CD4-positive, alpha-beta T cell treated with Interleukin-21 for 1 hour (primary cell): ENCODE data around the gene THTPA.
"Not testable (repeated sequence)": the region's sequence is repeated elsewhere in the genome, so short reads cannot be mapped to it uniquely, and the experiment has no call there.

Experiments used
- DNase-seq: peaks from one replicate; pipeline ENCODE4 v3.0.0-alpha.2; 2020

The THTPA gene

GRCh38 chr14:23568600-23569331 is 12.7 kb downstream of the THTPA start:
- DNase-seq: no peak

GRCh38 chr14:23569443-23570151 is 13.5 kb downstream of the THTPA start:
- no peak for DNase-seq

DNA sequence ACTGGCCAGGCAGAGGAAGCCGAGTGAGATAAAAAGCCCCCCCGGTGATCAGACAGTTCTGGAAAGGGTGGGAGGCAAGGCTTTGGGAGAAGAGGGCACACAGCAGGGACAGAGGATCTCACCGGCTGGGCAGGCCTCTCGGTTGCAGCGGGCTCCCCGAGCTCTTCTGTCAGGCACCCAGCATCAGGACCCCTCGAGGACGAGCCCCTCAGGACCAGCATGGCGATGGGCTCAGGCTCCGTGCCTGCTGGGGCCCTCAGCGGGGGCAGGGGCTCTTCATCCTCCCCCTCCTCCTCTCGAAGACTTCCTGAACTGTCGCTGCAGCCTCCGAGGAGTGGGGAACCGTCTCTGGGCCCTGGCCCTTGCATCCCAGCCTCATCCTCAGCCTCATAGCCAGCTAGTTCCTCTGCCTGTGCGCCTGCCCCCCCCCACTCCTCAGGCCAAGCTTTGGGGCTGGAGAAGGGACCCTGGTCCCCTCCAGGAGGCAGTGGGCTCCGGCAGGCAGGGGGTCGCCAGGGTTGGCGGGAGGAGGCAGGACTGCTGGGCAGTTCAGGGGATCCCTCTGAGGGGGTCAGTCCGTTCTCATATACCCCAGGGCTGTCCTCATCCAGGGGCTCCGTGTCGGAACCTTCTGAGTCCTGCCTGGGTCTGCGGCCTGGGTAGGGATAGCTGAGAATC is 14.9 kb downstream of the THTPA start:
- no peak for DNase-seq

- DNase-seq: no peak
Observed at GRCh38 chr14:23571701-23572523, 15.8 kb downstream of the THTPA start.

DNA sequence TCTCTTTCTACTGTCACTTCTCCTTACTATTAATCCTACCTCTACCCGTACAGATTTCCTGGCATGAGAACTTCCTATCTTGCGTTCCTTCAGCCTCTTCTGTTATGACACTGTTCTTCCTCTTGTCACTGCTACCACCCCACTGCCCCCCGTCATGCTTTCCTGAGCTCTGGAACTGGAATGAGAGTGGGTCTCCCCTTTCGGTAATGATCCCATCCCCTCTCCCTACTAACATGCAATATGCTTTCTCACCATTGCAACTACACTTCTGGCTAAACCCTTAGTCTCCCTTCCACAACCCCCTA is 16.4 kb downstream of the THTPA start:
- DNase-seq: no peak

DNA sequence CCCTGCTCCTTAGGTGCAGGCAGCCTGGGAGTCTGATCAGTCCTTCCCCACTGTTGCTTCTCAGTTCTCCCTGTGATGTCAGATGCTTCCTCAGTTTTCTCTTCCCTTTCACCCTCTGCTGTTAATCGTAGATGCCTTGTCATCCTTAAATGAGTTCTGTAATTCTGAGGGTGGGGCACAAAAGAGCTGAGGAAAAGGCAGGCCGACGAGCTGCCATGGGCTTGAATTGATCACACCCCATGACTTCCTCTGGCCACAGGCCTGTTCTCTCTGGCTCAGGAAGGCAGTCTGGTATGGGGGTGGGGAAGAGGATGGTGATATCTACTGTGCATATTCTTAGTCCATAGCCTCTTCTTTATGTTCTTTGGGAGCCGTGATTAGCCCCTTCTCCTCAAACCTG is 16.8 kb downstream of the THTPA start:
- no peak for DNase-seq

DNA sequence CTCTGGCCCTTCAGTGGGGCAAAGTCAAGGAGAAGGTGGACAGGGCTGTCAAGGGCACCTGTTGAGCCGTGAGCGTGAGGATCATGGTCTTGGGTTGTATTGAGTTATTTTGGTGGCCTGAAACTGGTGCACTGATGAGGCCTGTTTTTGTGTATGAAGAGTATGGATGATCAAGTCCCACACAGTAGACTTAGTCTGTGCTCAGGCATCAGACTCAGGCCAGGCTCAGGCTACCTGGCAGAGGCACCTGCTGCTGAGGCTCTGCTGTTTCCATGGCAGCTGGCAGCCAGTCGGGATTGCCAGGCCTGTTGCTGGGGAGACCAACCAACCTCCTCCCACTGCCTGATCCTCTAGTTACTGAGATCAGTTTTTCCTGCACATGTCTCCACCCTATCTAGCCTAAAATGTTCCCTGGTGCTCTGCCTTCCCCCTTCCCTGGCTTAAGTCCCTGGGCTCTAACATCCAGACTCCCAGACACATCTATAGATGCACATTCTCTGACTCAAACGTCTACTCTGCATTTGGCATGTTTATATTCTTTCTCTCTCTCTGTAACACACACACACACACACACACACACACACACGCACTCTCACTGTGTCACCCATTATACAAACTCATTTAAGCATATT is 17.4 kb downstream of the THTPA start:
- DNase-seq: no peak

DNA sequence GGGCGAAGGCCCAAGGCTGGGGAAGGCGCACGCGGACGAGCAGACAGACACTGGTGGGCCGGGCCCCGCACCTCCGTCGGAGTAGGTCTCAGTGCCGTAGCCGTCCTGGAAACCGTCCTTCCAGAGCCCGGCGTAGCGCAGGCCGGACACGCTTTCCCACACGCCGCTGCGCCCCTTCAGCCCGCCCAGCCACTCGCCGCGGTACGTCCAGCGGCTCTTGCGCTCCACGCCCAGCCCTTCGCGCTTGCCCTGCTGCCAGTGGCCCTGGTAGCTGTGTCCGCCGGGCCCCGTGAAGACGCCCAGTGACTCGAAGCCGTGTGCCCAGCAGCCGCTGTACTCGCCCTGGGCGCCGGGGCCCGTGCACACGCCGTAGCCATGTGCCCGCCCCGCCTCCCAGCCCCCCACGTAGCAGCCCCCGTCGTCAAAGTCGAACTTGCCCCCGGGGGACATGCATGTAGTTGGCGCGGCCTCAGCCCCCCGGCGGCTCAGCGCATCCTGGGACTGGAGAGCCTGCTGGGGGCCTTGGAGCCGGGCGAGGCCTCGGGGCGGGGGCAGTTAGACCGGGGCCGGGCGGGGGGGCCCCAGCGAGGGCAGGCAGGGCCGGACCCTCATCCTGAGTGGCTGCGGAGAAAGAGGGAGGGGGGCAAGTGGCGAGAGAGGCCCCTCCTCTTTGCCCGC is 21.1 kb downstream of the THTPA start:
- DNase-seq: no peak

DNA sequence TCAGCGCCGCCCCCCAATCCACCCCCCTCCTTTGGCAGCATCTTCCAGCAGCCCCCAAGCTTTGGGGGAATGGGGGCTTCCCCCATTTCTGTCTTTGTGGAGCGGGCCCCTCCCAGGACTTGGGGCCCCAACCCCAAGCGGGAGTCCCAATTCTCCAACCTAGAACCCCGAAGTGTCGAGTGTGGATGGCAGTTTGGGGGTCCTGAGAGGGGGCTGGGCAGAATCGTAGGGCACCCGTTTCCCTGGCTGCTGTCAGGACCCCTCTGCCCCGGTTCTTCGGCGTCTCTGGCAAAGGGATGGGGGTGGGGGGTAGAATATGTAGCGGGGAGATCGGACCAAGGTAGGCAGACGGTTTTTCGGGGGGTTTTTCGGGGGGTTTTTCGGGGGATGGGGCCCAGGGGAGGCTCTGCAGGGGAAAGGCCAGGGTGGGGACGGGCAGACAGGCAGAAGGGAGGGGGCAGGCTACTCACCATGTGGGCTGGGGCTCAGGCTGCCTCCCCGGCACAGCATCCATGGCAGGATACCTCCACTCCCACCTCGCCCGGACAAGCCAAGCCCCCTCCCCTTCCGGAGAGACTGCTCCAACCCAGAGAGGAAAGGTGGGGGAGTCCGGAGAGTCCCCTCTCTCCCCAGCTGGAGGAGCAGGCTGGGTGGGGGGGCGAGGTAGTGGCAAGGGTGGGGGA is 21.8 kb downstream of the THTPA start:
- no peak for DNase-seq

DNA sequence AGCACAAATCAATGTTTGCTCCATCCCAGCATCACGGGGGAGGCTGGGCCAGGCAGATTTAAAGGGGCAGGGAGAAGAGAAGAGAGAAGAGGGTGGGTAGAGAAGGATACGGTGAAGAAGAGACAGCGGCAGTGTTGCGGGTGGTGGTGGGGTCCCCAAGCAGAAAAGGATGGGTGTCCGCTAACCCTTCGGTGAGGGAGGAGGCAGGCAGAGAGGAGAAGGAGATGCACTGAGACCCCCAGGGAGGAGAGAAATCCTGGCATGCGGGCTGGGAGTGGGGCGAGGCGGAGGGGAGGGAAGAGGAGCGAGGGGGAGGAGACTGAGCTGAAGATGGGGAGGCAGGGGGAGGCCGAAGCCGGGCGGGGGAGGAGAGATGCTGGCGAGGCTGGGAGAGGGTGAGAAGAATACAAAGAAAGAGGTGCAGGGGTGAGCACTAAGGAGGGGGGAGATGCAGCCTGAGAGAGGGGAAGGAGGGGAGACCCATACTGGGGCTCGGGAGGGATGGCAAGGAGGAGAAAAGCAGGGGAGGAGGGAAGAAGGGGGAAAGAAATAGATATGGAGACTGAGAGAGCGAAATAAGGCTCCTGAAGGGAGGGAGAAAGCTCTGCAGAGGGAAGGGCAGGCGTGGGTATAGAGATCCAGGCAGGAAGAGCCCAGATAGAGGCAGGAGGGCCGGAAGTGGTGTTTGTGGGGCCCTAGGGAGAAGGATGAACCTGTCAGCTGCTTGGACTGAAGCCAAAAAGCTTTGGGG is 22.7 kb downstream of the THTPA start, which contains the start of gene JPH4:
JPH4 (minus strand) TSS at position 231 of the 751 bp plus-strand sequence. CDS start 1,337 bp downstream, outside the sequence.
- no peak for DNase-seq

- no peak for DNase-seq
Observed at GRCh38 chr14:23579311-23579630, 23.2 kb downstream of the THTPA start.

- DNase-seq: no peak
Observed at GRCh38 chr14:23579739-23580138, 23.7 kb downstream of the THTPA start.

GRCh38 chr14:23580152-23580926 is 24.3 kb downstream of the THTPA start:
- no peak for DNase-seq

DNA sequence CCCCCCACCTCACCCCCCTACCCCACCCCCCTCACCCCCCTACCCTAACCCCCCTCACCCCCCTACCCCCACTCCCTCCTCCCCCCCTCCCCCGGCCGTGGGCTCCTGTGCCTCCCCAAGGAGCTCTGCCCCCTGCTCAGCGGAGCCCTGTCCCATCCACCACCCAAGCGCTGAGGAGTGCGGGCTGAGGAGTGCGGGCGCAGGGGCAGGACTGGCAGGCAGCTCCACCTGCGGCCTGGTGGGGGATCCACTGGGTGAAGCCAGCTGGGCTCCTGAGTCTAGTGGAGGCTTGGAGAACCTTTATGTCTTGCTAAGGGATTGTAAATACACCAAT is 24.8 kb downstream of the THTPA start:
- no peak for DNase-seq

DNA sequence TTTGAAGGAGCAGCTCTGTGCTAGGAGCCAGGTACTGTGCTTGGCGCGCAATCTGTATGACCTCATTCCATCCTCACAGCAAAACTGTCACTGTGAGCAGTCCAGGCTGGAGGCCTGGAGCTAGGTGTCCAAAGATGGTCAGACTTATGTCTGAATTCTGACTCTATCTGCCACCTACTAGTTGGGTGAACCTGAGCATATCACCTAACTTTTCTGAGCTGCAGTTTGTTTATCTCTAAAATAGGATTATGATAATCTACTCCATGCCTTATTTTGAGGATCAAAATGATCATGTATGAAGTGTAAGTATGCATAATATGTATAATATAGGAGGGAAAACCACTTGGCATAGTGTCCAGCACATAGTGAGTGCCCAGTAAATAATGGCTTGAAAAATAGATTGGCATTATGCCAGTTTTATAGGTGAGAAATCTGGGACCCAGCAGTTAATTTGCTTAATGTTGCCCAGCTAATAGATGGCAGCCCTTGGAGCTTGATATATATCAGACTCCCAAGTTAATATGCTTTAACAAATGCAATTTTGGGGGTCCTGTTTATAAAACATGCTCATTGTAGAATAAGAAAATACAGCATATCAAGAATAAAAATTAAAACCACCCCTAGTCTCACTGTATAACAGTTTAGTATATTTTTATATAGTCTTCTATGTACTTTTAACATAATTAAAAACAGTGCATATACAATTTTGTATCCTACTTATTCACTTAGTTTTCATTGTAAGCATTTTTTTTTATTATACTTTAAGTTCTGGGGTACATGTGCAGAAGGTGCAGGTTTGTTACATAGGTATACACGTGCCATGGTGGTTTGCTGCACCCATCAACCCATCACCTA is 27.1 kb downstream of the THTPA start:
- no peak for DNase-seq

DNA sequence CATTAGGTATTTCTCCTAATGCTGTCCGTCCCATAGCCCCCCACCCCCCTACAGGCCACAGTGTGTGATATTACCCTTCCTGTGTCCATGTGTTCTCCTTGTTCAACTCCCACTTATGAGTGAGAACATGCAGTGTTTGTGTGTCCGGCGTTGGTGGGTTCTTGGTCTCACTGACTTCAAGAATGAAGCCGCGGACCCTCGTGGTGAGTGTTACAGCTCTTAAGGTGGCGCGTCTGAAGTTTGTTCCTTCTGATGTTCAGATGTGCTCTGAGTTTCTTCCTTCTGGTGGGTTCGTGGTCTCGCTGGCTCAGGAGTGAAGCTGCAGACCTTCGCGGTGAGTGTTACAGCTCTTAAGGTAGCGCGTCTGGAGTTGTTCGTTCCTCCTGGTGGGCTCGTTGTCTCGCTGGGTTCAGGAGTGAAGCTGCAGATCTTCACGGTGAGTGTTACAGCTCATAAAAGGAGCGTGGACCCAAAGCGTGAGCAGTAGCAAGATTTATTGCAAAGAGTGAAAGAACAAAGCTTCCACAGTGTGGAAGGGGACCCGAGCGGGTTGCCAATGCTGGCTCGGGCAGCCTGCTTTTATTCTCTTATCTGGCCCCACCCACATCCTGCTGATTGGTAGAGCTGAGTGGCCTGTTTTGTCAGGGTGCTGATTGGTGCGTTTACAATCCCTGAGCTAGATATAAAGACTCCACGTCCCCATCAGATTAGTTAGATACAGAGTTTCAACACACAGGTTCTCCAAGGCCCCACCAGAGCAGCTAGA is 27.9 kb downstream of the THTPA start:
- DNase-seq: not testable (repeated sequence)

DNA sequence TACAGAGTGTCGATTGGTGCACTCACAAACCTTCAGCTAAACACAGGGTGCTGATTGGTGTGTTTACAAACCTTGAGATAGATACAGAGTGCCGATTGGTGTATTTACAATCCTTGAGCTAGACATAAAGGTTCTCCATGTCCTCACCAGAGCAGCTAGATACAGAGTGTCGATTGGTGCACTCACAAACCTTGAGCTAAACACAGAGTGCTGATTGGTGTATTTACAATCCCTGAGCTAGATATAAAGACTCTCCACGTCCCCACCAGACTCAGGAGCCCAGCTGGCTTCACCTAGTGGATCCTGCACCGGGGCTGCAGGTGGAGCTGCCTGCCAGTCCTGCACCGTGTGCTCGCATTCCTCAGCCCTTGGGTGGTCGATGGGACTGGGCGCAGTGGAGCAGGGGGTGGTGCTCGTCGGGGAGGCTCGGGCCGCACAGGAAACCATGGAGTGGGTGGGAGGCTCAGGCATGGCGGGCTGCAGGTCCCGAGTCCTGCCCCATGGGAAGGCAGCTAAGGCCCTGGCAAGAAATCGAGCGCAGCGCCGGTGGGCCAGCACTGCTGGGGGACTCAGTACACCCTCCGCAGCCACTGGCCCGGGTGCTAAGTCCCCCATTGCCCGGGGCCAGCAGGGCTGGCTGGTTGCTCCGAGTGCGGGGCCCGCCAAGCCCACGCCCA is 28.6 kb downstream of the THTPA start:
- not testable (repeated sequence) for DNase-seq
